EH (cell line): Measurements from ENCODE around the gene ZNF143.
"Not testable (repeated sequence)": the region's sequence is repeated elsewhere in the genome, so short reads cannot be mapped to it uniquely, and the experiment has no call there.

Experiments
- DNase-seq: peaks from one replicate; pipeline ENCODE4 v3.0.0-alpha.2; 2015; ENCODE audit warnings: low read depth

ZNF143 gene

GRCh38 chr11:9549216-9549615, 88.4 kb downstream of the ZNF143 start:
- DNase-seq = not testable (repeated sequence)

- no peak for DNase-seq
Measured at GRCh38 chr11:9550191-9550628, 89.4 kb downstream of the ZNF143 start.

GRCh38 chr11:9561279-9561982, 100.6 kb downstream of the ZNF143 start:
- no peak for DNase-seq

GRCh38 chr11:9562716-9563115, 101.9 kb downstream of the ZNF143 start:
- DNase-seq = no peak

GRCh38 chr11:9563196-9563730, 102.5 kb downstream of the ZNF143 start:
- DNase-seq = no peak

- DNase-seq = peak; percentile 100
Measured at GRCh38 chr11:9565822-9566560, 105.2 kb downstream of the ZNF143 start.

GRCh38 chr11:9566561-9567063, 105.8 kb downstream of the ZNF143 start:
- peak; percentile 42 for DNase-seq

GRCh38 chr11:9567401-9567800, 106.6 kb downstream of the ZNF143 start:
- DNase-seq = no peak

GRCh38 chr11:9568161-9568853, 107.5 kb downstream of the ZNF143 start:
- DNase-seq = no peak

GRCh38 chr11:9568854-9569587, 108.2 kb downstream of the ZNF143 start:
- DNase-seq = peak; percentile 94

GRCh38 chr11:9569588-9570164, 108.9 kb downstream of the ZNF143 start:
- no peak for DNase-seq

GRCh38 chr11:9570313-9571025, 109.7 kb downstream of the ZNF143 start:
- DNase-seq = no peak

GRCh38 chr11:9571071-9571762, 110.4 kb downstream of the ZNF143 start:
- no peak for DNase-seq

GRCh38 chr11:9571763-9572115, 110.9 kb downstream of the ZNF143 start:
- no peak for DNase-seq

- peak; percentile 99 for DNase-seq
Measured at GRCh38 chr11:9573052-9573774, 112.4 kb downstream of the ZNF143 start, which contains the start of gene WEE1. Gene WEE1 (plus strand): TSS chr11:9573670. CDS start chr11:9573934, 264 bp downstream.

GRCh38 chr11:9573775-9574621, 113.2 kb downstream of the ZNF143 start:
- peak; percentile 32 for DNase-seq

- DNase-seq = peak; percentile 58
Measured at GRCh38 chr11:9574622-9575259, 113.9 kb downstream of the ZNF143 start.
